Stimulated activated naive CD8-positive, alpha-beta T cell treated with anti-CD3 and anti-CD28 coated beads, Interleukin-15, Interleukin-2, amounts not matched to agents 100 ng/mL and 50 ng/mL, for 24 hours (primary cell): ENCODE measurements around the gene ASCC1.

Source experiments
- H3K27ac Mint-ChIP-seq: one replicate; pipeline ENCODE4 v1.8.0; 2021; ENCODE audit warnings: mild to moderate bottlenecking, mixed read lengths
- H3K27me3 Mint-ChIP-seq: one replicate; pipeline ENCODE4 v1.8.0; 2021; ENCODE audit warnings: mixed read lengths
- H3K36me3 Mint-ChIP-seq: one replicate; pipeline ENCODE4 v1.8.0; 2021; ENCODE audit warnings: low read depth, mixed read lengths
- H3K4me1 Mint-ChIP-seq: one replicate; pipeline ENCODE4 v1.8.0; 2021; ENCODE audit warnings: low read depth, mixed read lengths
- H3K4me3 Mint-ChIP-seq: one replicate; pipeline ENCODE4 v1.8.0; 2021; ENCODE audit warnings: mild to moderate bottlenecking, mixed read lengths
- H3K9me3 Mint-ChIP-seq: one replicate; pipeline ENCODE4 v1.8.0; 2021; ENCODE audit warnings: mixed read lengths

ASCC1 gene

DNA sequence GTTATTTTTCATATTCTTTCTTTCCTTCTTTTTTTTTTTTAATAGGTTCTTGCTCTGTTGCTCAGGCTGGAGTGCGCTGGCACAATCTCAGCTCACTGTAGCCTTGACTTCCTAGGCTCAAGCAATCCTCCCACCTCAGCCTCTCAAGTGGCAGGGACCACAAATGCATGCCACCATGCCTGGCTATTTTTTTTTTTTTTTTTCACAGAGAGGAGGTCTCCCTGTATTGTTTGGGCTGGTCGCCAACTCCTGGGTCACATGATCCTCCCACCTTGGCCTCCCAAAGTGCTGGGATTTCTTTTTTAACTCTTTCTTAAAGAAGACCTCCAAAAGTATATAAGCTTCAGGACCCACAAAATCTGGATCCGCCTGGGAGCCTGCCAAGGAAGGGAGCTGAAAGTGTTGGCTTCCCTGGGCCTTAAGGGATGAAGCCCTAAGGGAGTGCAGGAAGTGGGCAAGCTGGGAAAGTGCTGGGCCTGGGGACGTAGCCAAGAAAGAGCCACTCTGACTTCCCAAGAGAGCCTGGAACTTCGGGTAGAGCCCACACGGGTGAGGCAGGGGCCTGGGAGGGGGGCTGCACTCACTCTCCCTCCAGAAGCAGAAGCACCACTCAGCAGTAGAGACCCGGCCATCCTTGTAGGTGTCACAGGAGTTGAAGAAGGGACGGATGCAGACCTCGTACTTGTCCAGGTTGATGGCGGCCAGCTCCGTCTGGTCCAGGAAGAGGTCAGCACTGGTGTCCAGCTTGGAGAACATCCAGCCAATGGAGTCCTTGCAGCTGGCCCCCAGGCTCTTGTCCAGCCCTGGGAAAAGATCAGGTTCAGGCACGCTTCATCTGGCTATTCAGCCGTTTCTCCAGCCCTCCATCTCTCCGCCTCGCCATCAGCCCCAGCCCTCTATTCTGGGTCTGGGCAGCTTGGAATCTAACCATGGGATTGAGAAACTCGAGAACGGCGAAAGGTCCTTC, 149.5 kb downstream of the ASCC1 start:
- H3K27me3 Mint-ChIP-seq: no peaks in the 10 kb centered on the region
- peaks cover 35% of the 10 kb centered on the region for H3K4me1 Mint-ChIP-seq
- no peak overlapping the region for H3K4me3 Mint-ChIP-seq
- peaks cover 41% of the 10 kb centered on the region for H3K36me3 Mint-ChIP-seq
- no peaks in the 10 kb centered on the region for H3K9me3 Mint-ChIP-seq
- peak overlapping the region; percentile 52 for H3K27ac Mint-ChIP-seq

DNA sequence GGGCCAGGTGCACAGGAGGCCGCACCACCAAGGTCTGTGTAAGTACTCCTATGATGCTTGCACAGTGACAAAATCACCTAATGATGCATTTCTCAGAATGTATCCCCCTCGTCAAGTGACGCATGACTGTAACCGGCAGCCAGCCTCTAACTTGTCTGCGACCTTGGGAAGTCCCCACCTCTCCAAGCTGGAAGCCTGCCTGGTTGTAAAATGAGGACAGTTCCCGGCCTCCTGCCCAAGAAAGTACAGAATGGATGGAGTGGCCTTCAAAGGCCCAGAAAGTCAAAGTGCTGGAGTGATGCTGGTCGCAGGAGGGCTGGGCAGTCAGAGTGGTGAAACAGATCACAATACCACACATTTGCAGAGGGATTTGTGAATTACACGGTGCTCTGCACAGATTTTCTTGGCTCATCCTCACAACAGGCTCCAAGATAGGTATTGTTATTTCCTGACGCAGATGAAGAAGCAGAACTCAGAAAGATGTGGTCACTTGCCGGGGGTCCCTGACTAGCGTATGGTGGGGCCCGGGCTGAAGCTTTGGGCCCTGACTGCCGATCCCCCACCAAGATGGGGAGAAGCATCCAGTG, 150.5 kb downstream of the ASCC1 start:
- Mint-ChIP-seq H3K9me3 (no peaks in the 10 kb centered on the region), H3K27ac (no peak overlapping the region), H3K27me3 (no peaks in the 10 kb centered on the region), H3K4me1 (peaks cover 34% of the 10 kb centered on the region), H3K4me3 (no peak overlapping the region), H3K36me3 (peaks cover 35% of the 10 kb centered on the region)

DNA sequence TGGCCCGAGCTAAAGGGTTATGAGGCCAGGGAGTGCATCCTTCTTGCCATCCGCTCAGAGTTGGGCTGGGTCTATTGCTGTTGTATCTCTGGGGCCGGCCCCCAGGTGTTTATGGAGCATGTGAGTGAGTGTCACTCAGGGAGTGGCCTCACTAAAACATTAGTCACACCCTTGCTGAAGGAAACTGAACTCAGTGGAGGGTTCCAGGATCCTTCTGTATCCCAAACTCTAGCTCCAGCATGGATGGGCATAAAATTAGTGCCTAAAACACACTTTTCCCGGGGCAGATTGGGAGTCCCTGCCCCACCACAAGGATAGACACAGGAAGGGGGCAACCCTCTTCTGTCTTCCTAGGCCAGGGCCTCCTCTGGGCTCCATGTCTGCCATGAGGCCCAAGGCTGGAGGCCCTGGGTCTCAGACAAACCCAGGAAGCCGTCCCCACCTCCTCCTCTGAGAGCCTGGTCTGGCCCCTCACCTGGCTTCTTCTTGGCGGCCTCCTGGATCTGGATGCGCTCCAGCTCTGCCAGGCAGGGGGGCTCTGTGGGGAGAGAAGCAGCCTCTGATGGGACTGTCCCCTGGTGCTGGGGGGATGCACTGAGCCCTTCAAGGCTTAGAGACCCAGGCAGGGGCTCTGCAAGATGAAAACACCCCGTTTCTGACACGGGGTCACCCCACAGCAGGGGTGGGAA, 152.2 kb downstream of the ASCC1 start:
- Mint-ChIP-seq H3K9me3 (no peaks in the 10 kb centered on the region), H3K27ac (peak overlapping the region; percentile 71), H3K4me1 (peaks cover 32% of the 10 kb centered on the region), H3K27me3 (no peaks in the 10 kb centered on the region), H3K4me3 (no peak overlapping the region), H3K36me3 (peaks cover 23% of the 10 kb centered on the region)

DNA sequence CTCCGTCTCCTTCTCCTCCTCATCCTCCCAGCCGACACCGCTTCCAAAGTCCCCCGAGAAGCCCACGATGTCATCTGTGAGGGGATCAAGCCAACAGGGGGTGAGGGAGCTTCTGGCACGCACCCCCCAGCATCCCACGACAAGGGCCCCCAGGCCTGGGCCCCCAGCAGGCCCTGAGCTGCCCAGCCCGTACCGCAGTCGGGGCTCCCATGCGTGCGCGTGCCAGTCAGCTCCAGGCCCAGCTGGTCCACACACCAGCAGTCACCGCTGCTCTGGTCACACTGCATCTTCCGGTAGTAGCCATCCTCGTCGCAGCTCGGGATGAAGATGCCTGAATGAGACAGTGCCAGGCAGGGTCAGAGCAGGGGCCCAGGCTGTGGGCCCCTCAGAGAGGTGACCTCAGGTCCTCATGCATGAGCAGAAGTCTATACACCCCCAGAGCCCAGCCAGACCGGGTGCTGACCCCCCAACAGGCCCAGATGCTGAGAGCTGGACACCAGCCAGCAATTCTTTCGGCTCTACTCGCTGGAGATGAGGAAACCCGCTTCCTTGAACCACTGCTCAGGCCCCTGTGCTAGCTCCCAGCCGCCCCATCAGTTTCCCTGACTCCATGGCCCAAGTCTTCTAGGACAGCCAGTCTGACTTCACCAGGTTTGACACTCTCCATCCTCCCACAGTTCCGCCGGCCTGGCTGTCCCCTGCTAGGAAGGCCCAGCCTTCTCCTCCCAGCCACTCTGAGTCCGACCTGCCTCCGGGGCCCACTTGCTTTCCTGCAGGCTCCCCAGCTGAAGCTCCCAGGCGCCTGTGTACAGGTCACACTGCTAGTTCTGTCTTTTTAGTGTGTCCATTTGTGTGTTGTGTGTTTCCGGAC, 153.0 kb downstream of the ASCC1 start:
- Mint-ChIP-seq H3K27ac (no peak overlapping the region), H3K27me3 (no peaks in the 10 kb centered on the region), H3K4me1 (peaks cover 35% of the 10 kb centered on the region), H3K9me3 (no peaks in the 10 kb centered on the region), H3K4me3 (no peak overlapping the region), H3K36me3 (peaks cover 19% of the 10 kb centered on the region)

DNA sequence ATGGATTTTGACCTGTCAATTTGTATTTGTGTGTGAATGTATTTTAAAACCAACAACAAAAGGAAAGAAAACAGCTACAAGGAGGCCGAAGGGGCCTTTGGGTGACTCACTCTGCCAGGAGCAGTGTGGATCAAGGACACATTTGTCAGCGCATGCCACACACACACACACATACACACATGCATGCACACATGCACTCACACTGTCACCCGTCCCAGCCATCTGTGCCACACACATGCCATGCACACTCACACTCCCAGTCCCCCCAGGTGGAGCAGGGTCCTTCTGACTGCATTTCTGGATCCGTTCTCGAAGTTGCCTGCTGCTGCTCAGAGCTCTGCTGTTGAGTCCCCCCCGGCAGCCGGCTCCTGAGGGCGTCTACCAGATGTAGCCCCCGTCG, 153.7 kb downstream of the ASCC1 start:
- Mint-ChIP-seq H3K9me3 (no peaks in the 10 kb centered on the region), H3K4me3 (no peak overlapping the region), H3K27ac (no peak overlapping the region), H3K4me1 (peaks cover 39% of the 10 kb centered on the region), H3K36me3 (peaks cover 19% of the 10 kb centered on the region), H3K27me3 (no peaks in the 10 kb centered on the region)

- H3K4me3 Mint-ChIP-seq: no peak overlapping the region
These were observed 154.1 kb downstream of the ASCC1 start for GRCh38 chr10:72061930-72062329.

GRCh38 chr10:72061491-72061890, 154.6 kb downstream of the ASCC1 start:
- H3K4me1 Mint-ChIP-seq: peaks cover 41% of the 10 kb centered on the region
- no peaks in the 10 kb centered on the region for H3K9me3 Mint-ChIP-seq
- H3K36me3 Mint-ChIP-seq: peaks cover 17% of the 10 kb centered on the region
- no peak overlapping the region for H3K27ac Mint-ChIP-seq
- no peaks in the 10 kb centered on the region for H3K27me3 Mint-ChIP-seq
- H3K4me3 Mint-ChIP-seq: no peak overlapping the region

More at GRCh38 chr10:72061930-72062329, 154.1 kb downstream of the ASCC1 start:
- H3K27me3 Mint-ChIP-seq: no peaks in the 10 kb centered on the region
- H3K36me3 Mint-ChIP-seq: peaks cover 19% of the 10 kb centered on the region
- no peak overlapping the region for H3K27ac Mint-ChIP-seq
- peaks cover 41% of the 10 kb centered on the region for H3K4me1 Mint-ChIP-seq
- H3K9me3 Mint-ChIP-seq: no peaks in the 10 kb centered on the region

- H3K4me1 Mint-ChIP-seq: peaks cover 41% of the 10 kb centered on the region
- H3K27me3 Mint-ChIP-seq: no peaks in the 10 kb centered on the region
- H3K9me3 Mint-ChIP-seq: no peaks in the 10 kb centered on the region
- H3K36me3 Mint-ChIP-seq: peaks cover 9% of the 10 kb centered on the region
- peak overlapping the region; percentile 63 for H3K27ac Mint-ChIP-seq
- H3K4me3 Mint-ChIP-seq: no peak overlapping the region
These were observed 155.9 kb downstream of the ASCC1 start for GRCh38 chr10:72059843-72060822.

- Mint-ChIP-seq H3K36me3 (peaks cover 6% of the 10 kb centered on the region), H3K4me3 (no peak overlapping the region), H3K27me3 (no peaks in the 10 kb centered on the region), H3K4me1 (peaks cover 43% of the 10 kb centered on the region), H3K9me3 (no peaks in the 10 kb centered on the region), H3K27ac (peak overlapping the region; percentile 63)
These were observed 156.9 kb downstream of the ASCC1 start for GRCh38 chr10:72058989-72059842.

DNA sequence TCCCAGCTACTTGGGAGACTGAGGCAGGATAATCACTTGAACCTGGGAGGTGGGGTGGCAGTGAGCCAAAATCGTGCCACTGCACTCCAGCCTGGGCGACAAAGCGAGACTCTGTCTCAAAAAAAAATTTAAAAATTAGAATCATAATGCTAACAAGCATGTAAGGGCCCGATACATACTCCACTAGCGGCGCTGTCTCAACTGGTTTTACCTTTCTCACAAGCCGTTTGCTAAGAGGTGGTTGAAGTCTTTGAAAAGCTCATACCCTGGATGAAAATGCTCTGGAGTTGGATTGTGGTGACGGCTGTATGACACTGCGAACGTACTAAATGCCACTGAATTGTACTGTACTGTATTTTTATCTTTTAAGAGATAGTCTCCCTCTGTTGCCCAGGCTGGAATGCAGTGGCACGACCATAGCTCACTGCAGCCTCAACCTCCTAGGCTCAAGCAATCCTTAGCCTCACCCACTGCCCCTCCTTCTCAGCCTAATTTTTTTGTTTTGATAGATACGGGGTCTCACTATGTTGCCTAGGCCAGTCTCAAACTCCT, 157.7 kb downstream of the ASCC1 start:
- Mint-ChIP-seq H3K36me3 (peaks cover 2% of the 10 kb centered on the region), H3K27me3 (no peaks in the 10 kb centered on the region), H3K4me3 (no peak overlapping the region), H3K4me1 (peaks cover 42% of the 10 kb centered on the region), H3K27ac (peak overlapping the region; percentile 63), H3K9me3 (no peaks in the 10 kb centered on the region)

DNA sequence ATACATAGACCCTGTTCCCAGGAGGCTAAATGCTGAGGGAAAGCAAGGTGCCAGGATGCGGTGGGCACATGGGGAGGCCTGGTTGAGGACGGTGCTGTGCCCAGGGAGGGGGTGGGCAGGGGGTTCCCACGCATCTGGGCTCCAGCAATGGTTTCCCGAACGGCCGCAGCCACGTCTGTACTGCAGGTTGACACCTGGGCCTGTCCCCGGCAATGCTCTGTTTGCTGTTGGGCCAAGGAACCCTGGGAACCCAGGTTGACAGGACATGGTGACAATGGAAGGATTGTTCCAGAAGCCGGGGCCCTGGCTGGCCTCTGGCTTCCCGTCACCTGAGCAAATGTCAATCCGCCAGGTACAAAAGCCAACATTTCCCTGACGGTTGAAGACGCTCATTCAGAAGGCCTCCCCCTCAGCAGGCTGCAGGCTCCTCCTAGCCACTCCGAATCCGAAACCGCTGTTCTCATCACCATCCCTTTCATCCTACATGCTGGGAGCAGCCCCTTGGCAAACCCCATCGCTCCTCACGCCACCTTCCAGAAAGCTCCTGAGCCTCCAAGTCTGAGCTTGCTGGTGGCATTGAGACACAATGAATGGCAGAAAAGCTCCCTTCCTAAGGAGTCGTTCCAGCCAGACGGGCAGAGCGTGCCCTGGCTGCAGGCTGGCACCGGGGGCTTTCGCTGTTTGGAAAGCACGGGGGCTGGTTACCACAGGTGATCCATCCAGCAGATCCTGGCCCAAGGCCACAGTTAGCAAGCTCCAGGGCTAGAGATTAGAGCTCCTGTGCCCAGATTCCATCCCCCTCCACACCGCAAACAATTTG, 158.9 kb downstream of the ASCC1 start:
- Mint-ChIP-seq H3K27ac (no peak overlapping the region), H3K9me3 (no peaks in the 10 kb centered on the region), H3K4me1 (peaks cover 41% of the 10 kb centered on the region), H3K36me3 (no peaks in the 10 kb centered on the region), H3K27me3 (no peaks in the 10 kb centered on the region), H3K4me3 (no peak overlapping the region)

- Mint-ChIP-seq H3K27me3 (no peaks in the 10 kb centered on the region), H3K4me1 (peaks cover 36% of the 10 kb centered on the region), H3K27ac (no peak overlapping the region), H3K36me3 (no peaks in the 10 kb centered on the region), H3K9me3 (no peaks in the 10 kb centered on the region), H3K4me3 (no peak overlapping the region)
These were observed 160.0 kb downstream of the ASCC1 start for GRCh38 chr10:72056113-72056512.
